ENCODE data around the gene AHSA1.

Gene AHSA1

GRCh38 chr14:77508876-77509275 is 51.0 kb downstream of the AHSA1 start:
- no peak for DNase-seq (ENCODE audit: low read depth in 2 of 2)

- no peak for DNase-seq (ENCODE audit: low read depth in 2 of 2)
Observed at GRCh38 chr14:77509366-77509765, 51.5 kb downstream of the AHSA1 start.

- DNase-seq (ENCODE audit: low read depth in 2 of 2) = no peak
Observed at GRCh38 chr14:77511486-77512162, 53.7 kb downstream of the AHSA1 start.

- no peak for DNase-seq (ENCODE audit: low read depth in 2 of 2)
Observed at GRCh38 chr14:77516126-77516525, 58.2 kb downstream of the AHSA1 start.
